ENCODE measurements around the gene DNAJB1. TPM values are rescaled to one million over a fixed set of nuclear protein-coding genes. Genes with fewer than 3 reads are reported as not detected.
A peak's percentile ranks its signal among the peaks of the same experiment; 100 is the strongest.

The DNAJB1 gene
- total RNA-seq, 1 experiment from 2014 or later: 164 TPM

DNA sequence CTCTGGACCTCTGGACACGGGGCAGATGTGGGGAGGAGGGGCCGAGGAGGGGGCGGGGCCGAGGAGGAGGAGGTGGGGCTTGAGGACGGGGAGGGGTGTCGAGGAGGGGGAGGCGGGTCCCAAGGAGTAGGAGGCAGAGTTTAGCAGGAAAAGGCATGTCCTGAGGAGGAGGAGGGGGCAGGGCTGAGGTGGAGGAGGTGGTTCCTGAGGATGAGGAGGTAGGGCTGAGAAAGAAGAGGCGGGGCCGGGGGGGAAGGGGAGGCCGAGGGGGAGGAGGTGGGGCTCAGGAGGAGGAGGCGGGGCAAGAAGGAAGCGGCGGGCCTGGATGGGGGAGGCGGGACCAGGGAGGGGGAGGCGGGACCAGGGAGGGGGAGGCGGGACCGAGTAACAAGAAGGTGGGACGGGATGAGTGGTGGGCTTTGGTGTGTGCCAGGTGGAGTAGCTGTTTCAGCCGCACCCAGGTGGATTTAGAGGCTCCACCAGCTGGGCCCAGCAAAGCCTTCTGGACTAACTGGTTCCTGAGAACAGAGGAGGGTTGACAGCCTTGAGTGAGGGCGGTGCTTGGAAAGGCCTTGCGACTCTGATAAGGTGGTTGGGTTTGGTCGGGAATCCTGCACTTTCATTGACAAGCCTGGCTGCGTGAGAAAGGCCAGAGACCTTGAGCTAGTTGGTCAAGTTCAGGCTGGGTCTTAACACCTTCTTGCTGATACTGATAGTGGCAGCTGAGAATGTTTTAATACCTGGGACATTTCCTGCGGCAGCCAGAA, 18.9 kb upstream of the DNAJB1 start:
- no peak overlapping the region for H3K4me3 ChIP-seq
- H3K36me3 ChIP-seq: peaks cover 6% of the 10 kb centered on the region; the same call in 1 of the 2 replicates
- peak; percentile 53 for DNase-seq
- H3K27me3 ChIP-seq: no peaks in the 10 kb centered on the region
- H3K9me3 ChIP-seq: no peaks in the 10 kb centered on the region

DNA sequence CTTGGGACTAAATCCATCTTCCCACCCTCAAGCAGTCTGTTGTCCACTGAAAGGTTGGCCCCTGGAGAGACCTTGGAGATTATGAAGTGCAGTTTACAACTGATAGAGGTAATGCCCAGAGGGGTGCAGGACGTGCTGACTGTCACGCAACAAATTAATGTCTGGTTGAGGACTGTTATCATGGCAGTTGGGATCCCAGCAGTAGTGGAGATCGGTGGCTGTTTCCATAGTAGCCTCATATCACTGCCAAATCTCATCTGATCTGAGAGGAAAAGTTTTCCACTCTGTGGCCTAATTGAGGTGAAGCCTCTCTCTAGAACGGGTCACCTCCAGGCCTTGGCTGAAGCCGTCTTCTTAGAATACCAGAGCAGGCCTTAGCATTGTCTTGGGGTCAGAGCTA, 15.3 kb upstream of the DNAJB1 start:
- no peak overlapping the region for H3K4me3 ChIP-seq
- DNase-seq: no peak
- peaks cover 12% of the 10 kb centered on the region for H3K36me3 ChIP-seq
- no peaks in the 10 kb centered on the region for H3K27me3 ChIP-seq
- no peaks in the 10 kb centered on the region for H3K9me3 ChIP-seq

DNA sequence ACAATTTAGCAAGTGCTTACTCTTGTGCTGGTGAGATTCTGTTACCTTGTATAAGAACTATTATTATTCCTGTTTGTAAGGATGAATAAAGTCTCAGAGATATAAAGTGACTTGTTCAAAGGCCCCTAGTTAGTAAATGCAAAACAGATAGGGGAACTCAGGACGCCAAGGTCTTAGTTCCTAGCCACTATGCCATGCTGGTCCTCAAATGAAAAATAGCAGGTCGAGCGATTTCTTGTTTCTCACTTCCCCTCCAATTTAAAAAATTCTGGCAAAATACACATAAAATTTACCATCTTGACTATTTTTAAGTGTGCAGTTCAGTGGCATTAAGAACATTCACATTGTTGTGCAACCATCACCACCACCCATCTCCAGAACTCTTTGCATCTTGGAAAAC, 12.3 kb upstream of the DNAJB1 start:
- DNase-seq: no peak
- no peaks in the 10 kb centered on the region for H3K27me3 ChIP-seq
- H3K36me3 ChIP-seq: peaks cover 12% of the 10 kb centered on the region
- H3K4me3 ChIP-seq: peak overlapping the region; percentile 93
- no peaks in the 10 kb centered on the region for H3K9me3 ChIP-seq

DNA sequence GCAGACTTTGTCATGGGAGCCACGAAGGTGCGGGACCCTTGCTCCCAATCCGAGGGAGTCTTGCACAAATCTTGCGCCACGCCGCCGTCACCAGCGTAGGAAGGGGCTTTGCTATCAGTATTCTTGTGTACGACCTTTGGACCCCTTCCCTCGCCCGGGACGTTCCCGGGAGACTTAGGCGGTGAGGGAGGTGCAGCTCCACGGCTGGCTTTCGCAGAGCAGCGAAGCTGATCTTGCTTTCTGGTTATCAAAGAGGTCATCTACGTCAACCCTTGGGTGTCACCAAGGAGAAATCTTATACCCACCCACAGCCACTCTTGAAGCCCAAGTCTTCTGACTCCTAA, 11.8 kb upstream of the DNAJB1 start:
- Histone ChIP-seq H3K9me3 (no peaks in the 10 kb centered on the region), H3K36me3 (peaks cover 12% of the 10 kb centered on the region), H3K4me3 (peak overlapping the region; percentile 93), H3K27me3 (no peaks in the 10 kb centered on the region)
- peak; percentile 31 for DNase-seq

DNA sequence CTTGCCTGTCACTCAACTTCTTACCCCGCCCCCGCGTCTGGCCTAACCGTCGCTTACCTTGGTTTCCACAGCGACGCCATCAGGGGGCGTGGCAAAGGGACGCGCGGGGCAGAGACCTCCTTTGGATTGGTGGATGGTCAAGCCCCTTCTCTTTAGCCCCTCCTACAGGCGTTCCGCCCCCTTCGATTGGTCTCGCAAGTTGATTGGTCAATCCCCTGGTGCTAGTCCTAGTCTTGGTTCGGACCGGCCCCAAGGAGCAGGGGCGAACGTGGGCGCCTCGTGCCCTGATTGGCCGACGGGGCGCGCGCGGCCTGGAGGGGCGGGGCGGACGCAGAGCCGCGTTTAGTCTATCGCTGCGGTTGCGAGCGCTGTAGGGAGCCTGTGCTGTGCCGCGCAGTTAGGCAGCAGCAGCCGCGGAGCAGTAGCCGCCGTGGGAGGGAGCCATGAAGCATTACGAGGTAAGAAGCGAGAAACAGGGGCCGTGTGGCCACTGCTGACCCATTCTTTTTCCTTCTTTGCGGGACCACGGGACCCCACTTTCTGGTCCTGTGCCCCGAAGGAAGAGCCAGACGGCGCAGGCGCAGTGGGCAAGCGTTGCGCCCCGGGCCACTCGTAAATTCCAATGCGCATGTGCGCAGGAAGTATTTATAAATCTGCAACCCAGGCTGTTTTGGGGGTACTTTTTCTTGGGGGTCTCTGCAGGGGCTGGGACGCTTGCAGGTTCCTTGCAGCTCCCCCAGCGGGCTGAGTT, 11.2 kb upstream of the DNAJB1 start, which contains the start of gene TECR:
TECR (plus strand) TSS at position 341 of the 751 bp plus-strand sequence; CDS start at position 444, 103 bp downstream.
- H3K27me3 ChIP-seq: no peaks in the 10 kb centered on the region
- peak within 1 kb of the TSS; percentile 93 for H3K4me3 ChIP-seq
- H3K9me3 ChIP-seq: no peaks in the 10 kb centered on the region
- peaks cover 6% of the 10 kb centered on the region for H3K36me3 ChIP-seq
- DNase-seq: peak; percentile 100

DNA sequence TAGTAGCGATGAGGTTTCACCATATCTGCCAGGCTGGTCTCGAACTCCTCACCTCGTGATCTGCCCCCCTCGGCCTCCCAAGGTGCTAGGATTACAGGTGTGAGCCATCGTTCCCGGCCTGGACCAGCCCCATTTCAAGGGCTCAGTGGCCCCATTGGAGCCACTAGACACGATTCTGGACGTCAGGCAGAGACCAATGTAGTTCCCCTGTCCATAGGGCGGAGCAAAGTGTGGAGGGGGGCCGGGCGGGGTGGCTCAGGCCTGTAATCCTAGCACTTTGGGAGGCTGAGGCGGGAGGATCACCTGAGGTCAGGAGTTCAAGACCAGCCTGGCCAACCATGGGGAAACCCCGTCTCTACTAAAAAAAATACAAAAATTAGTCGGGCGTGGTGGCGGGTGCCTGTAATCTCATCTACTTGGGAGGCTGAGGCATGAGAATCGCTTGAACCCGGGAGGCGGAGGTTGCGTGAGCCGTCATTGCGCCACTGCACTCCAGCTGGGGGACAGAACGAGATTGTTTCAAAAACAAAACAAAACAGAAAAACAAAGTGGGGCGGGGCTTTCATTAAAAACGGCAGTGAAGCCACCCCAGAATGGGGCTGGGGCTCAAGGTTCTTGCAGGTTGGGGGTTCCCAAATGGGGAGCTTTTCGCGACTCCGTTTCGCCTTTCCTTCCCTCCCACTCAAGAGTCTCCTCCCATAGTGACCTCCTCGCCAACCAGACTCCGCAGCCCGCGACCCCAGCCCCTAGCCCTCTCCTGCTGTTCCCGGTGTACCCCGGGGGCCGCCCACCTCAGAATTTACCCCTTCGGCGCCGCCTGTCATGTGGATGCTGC, 10.4 kb upstream of the DNAJB1 start:
- H3K4me3 ChIP-seq: peak overlapping the region; percentile 93
- H3K36me3 ChIP-seq: peaks cover 6% of the 10 kb centered on the region
- DNase-seq: no peak
- no peaks in the 10 kb centered on the region for H3K9me3 ChIP-seq
- no peaks in the 10 kb centered on the region for H3K27me3 ChIP-seq

DNA sequence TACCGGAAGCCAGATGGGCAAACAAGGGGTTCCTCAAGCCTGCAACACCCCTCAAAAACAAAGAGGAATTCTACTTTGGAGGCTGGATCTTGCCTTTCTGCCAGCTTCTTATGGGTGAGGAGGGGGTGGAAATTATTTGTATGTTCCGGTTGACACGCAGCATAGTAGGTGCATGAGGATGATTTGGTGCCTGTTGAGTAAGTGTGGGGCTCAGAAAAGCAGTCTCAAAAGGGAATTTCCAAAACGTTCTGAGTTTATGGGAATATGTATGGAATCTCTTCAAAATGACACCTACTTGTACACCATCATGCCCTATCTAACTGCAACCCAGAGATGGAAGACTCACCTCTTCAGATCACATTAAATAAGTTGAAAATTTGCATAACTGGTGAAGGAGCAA, 8.2 kb upstream of the DNAJB1 start:
- H3K9me3 ChIP-seq: no peaks in the 10 kb centered on the region
- H3K27me3 ChIP-seq: no peaks in the 10 kb centered on the region
- no peak overlapping the region for H3K4me3 ChIP-seq
- H3K36me3 ChIP-seq: peaks cover 5% of the 10 kb centered on the region; the same call in 1 of the 2 replicates
- DNase-seq: no peak

DNA sequence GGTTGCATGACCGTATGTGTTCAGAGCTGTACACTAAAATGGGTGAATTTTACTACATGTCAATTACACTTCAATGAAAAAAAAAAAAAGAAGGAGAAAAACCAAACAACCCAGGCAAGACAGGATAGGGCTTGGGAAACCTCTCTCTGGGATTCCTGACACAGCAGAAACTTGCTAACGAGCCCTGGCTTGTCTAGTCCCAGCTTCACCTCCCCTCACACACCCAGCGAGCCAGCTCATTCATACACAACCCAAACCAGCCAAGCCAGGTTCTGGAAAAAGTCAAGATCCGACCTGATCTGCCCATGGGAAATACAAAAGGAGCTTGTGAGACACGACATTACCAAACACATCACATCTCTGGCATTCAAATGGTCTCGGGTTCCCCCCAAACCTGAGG, 7.5 kb upstream of the DNAJB1 start:
- no peaks in the 10 kb centered on the region for H3K9me3 ChIP-seq

DNA sequence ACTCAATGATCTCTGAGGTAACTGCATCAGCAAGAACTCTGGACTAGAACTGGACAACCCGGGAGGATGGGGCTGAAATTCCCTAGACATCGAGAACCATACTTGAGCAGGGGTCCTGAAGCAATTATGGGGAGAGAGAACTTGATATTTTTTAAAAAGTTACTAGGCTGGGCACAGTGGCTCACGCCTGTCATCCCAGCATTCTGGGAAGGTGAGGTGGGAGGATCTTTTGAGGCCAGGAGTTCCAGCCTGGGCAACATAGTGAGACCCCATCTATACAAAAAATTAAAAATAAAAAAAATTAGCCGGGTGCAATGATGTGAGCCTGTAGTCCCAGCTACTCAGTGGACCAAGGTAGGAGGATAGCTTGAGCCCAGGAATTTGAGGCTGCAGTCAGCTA, 2.3 kb upstream of the DNAJB1 start:
- no peak for DNase-seq
- peaks cover 19% of the 10 kb centered on the region for H3K36me3 ChIP-seq
- no peak overlapping the region for H3K4me3 ChIP-seq
- H3K27me3 ChIP-seq: no peaks in the 10 kb centered on the region
- no peaks in the 10 kb centered on the region for H3K9me3 ChIP-seq

More for the DNA sequence above, 7.5 kb upstream of the DNAJB1 start:
- no peak for DNase-seq
- H3K27me3 ChIP-seq: no peaks in the 10 kb centered on the region
- no peaks in the 10 kb centered on the region; the same call in 1 of the 2 replicates for H3K36me3 ChIP-seq
- no peak overlapping the region for H3K4me3 ChIP-seq

DNA sequence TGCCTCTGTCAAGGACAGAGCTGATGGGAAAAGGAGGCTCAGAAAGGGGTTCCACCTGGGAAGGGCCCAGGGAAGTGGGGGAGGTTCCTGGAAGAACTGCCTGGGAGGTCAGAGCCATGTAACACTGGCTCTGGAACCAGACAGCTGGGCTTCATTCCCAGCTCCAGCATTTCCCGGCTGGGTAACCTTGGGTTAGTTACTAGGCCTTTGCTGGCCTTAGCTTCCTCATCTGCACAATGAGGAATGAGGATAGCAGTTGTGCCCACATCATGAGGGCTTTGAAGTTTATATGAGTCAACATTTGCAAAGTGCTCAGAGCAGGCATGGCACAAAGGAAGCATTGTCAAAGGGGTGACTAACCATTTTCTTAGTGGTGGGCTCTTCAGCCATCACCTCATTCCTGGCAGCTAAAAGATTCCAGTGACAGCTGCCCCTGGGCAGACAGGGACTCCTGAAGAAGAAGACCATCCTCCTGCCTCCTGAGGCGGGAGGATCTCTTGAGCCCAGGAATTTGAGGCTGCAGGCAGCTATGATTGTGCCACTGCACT, 1.7 kb upstream of the DNAJB1 start:
- no peak overlapping the region for H3K4me3 ChIP-seq
- DNase-seq: peak; percentile 90
- peaks cover 26% of the 10 kb centered on the region for H3K36me3 ChIP-seq
- H3K27me3 ChIP-seq: no peaks in the 10 kb centered on the region
- no peaks in the 10 kb centered on the region for H3K9me3 ChIP-seq

DNA sequence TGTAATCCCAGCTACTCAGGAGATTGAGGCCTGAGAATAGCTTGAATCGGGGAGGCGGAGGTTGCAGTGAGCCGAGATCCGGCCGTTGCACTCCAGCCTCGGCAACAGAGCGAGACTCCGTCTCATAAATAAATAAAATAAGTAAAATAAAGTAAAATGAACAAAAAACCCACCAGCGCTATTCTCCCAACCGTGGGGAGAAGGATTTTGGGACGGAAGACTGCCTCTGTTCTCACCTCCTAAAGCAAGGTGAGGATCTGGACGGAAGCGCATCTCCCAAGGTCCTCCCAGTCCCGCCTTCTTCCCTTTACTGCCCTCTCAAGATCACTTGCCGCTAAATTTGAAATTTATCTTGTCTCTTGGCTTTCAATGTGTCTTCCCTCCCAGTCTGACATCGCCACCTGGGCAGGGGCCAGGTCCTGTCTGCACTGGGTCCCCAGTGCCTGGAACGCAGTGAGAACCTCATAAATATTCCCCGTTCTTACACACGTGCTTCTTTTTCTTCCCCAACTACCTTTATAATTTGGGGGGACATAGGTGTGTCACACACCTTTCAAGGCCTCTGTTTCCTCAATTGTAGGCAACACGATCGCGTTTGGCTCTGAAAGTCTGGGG, 1.2 kb upstream of the DNAJB1 start:
- Histone ChIP-seq H3K9me3 (no peaks in the 10 kb centered on the region), H3K36me3 (peaks cover 31% of the 10 kb centered on the region), H3K4me3 (no peak overlapping the region), H3K27me3 (no peaks in the 10 kb centered on the region)
- DNase-seq: no peak

DNA sequence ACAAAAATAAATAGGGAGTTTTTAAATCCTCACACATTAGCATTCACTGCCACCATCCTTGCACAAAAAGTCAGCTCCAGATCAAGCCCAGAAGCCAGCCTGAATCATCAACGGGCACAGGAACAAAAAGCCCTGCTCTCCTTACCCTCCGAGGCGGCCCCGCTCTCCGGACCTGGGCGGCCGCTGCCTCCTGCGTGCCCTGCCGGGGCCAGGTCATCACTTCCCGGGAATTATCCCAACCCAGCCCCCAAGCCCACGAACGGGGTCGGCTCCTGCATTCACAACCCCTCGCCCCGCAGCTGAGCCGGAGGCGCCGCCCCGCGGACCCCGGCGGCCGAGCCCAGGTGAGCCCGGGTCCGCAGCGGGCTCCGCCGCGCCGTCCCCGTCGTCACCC, 754 bp downstream of the DNAJB1 start:
- H3K36me3 ChIP-seq: peaks cover 42% of the 10 kb centered on the region
- peak overlapping the region; percentile 100 for H3K4me3 ChIP-seq
- H3K27me3 ChIP-seq: no peaks in the 10 kb centered on the region
- no peaks in the 10 kb centered on the region for H3K9me3 ChIP-seq
- peak; percentile 58 for DNase-seq

DNA sequence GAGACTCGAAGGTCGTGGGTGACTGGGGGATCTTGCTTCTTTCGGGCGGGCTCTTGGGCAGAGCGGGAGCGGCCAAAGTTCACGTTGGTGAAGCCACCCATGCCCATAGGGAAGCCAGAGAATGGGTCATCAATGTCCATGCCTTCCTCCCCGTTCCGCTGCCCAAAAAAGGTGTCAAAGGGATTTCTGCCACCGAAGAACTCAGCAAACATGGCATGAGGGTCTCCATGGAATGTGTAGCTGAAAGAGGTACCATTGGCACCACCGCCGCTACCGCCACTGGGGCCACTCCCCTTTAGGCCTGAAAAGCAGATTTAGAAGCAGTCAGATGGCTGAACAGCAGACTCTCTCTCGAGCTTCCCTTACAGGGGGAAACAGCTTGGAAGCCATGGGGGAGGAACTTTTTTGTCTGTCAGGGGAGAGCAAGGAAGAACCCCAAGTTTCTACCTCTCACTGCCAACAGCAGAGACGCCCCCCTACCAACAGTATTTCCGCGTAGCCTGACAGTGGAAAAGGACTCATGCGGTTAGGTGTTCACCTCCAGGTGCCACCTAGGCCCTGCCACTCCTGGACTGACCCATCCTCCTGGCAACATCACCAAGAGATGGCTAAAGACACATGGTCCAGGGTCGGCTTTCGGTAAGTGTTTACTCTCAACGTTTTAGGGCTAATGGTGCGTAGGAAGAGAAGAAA, 1.3 kb downstream of the DNAJB1 start:
- H3K9me3 ChIP-seq: no peaks in the 10 kb centered on the region
- no peak for DNase-seq
- H3K27me3 ChIP-seq: no peaks in the 10 kb centered on the region
- H3K4me3 ChIP-seq: peak overlapping the region; percentile 100
- H3K36me3 ChIP-seq: peaks cover 47% of the 10 kb centered on the region

DNA sequence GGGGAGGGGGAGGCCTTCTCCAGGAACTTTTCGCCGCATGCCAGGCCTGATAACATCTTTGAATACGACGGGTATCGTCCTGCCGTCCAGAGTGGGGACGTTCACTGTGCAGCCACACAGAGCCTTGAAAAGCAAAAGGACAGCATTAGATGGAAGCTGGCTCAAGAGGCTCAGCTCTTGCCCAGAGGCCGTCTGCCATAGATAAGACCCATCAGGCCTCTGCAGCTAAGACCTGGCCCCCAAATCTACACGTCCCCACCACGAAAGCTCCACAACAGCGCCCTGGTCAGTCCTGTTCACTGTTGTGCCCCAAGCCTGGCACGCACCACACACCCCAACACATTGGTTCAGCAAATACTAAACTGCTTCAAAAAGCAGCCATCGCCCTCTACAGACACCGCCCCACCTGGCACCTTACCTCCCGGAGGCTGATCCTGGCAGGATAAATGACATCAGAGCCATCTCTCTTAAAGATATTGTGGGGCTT, 2.1 kb downstream of the DNAJB1 start:
- Histone ChIP-seq H3K9me3 (no peaks in the 10 kb centered on the region), H3K36me3 (peaks cover 47% of the 10 kb centered on the region), H3K4me3 (peak overlapping the region; percentile 100), H3K27me3 (no peaks in the 10 kb centered on the region)
- DNase-seq: no peak

DNA sequence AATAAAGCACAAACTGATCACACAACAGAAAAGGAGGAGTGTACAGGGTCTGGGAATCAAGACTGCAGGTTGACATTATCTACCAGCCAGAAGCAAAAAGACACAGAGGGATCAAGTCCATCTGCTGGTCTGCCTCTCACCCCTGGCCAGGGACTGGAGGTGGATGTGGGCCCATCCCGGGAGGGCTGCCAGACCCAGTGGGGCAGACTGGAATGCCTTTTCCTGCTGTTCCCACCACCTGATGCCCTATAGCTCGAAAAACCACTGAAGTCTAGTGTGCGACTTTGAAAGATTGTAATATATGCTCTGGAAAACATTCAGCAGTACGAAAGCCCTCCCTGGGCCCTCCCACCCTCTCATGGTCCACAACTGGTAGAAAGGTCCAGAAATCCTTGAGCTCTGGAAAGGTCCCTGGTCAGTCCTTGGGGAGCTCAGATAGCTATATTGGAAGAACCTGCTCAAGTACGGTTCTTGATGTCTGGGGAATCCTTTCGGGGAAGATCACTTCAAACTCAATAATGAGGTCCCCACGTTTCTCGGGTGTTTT, 2.6 kb downstream of the DNAJB1 start:
- no peak for DNase-seq
- peak overlapping the region; percentile 100 for H3K4me3 ChIP-seq
- peaks cover 47% of the 10 kb centered on the region for H3K36me3 ChIP-seq
- no peaks in the 10 kb centered on the region for H3K27me3 ChIP-seq
- no peaks in the 10 kb centered on the region for H3K9me3 ChIP-seq
